Upper lobe of left lung (tissue), 4 donors: ENCODE data around the gene PIP4K2B.

Experiments used
- EP300 ChIP-seq, 4 donors: sonication (generic); formaldehyde crosslinking; IDR thresholded peaks; one replicate each; pipeline ENCODE4 v1.5.1; 2017; ENCODE audit warnings: antibody characterized with exemption in 4 of 4, control low read depth in 2 of 4
- POLR2A ChIP-seq, 4 donors: fragments of 450-650 bp; IDR thresholded peaks; one replicate each; pipeline ENCODE4 v1.5.1; 2016 to 2017; ENCODE audit warnings: antibody characterized with exemption in 4 of 4, mild to moderate bottlenecking in 2 of 4
- POLR2AphosphoS5 ChIP-seq, 2 donors: sonication (generic); formaldehyde crosslinking; IDR thresholded peaks; one replicate each; pipeline ENCODE4 v1.5.1; 2017; ENCODE audit warnings: antibody characterized with exemption in 2 of 2
- TF ChIP-seq, protein P1 (sequence below), 6 experiments: fragments of 450-650 bp in 4 of 6; fragments of 200-600 bp in 2 of 6; sonication (generic) in 2 of 6; IDR thresholded peaks; one replicate each; pipeline ENCODE4 v1.5.1; 2016 to 2019; ENCODE audit warnings: antibody characterized with exemption in 6 of 6

DNA sequence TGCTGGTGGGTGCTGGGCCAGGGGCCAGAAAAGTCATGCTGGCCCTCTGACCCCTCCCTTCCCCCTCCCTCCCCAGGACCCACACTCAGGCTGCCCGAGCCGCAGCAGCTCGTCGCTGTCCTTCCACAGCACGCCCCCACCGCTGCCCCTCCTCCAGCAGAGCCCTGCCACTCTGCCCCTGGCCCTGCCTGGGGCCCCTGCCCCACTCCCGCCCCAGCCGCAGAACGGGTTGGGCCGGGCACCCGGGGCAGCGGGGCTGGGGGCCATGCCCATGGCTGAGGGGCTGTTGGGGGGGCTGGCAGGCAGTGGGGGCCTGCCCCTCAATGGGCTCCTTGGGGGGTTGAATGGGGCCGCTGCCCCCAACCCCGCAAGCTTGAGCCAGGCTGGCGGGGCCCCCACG, 77.6 kb downstream of the PIP4K2B start:
- TF ChIP-seq, protein P1, sequence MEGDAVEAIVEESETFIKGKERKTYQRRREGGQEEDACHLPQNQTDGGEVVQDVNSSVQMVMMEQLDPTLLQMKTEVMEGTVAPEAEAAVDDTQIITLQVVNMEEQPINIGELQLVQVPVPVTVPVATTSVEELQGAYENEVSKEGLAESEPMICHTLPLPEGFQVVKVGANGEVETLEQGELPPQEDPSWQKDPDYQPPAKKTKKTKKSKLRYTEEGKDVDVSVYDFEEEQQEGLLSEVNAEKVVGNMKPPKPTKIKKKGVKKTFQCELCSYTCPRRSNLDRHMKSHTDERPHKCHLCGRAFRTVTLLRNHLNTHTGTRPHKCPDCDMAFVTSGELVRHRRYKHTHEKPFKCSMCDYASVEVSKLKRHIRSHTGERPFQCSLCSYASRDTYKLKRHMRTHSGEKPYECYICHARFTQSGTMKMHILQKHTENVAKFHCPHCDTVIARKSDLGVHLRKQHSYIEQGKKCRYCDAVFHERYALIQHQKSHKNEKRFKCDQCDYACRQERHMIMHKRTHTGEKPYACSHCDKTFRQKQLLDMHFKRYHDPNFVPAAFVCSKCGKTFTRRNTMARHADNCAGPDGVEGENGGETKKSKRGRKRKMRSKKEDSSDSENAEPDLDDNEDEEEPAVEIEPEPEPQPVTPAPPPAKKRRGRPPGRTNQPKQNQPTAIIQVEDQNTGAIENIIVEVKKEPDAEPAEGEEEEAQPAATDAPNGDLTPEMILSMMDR (IDR thresholded peaks at IDR 0.05), result no peak
- TF ChIP-seq POLR2AphosphoS5 (IDR thresholded peaks at IDR 0.05), result no peak
- TF ChIP-seq POLR2A (IDR thresholded peaks at IDR 0.05), result no peak
- TF ChIP-seq EP300 (IDR thresholded peaks at IDR 0.05), result no peak
